Coronary artery (tissue), 2 donors: ENCODE measurements around the gene PCMT1.
A peak's percentile ranks its signal among the peaks of the same experiment; 100 is the strongest.

ENCODE experiments used
- DNase-seq: peaks from one replicate; pipeline ENCODE4 v3.0.0-alpha.2; 2017; ENCODE audit warnings: low spot score
- H3K27ac ChIP-seq, 2 donors: fragments of 200-600 bp; sonication (generic); one replicate each; pipeline ENCODE4 v1.5.1; 2016 to 2019
- H3K4me3 ChIP-seq: fragments of 200-600 bp; sonication (generic); 2 replicates; pipeline ENCODE4 v1.5.1; 2016; ENCODE audit warnings: mild to moderate bottlenecking, moderate library complexity
- TF ChIP-seq, protein P1 (sequence below): fragments of 200-600 bp; sonication (generic); IDR thresholded peaks from one replicate; pipeline ENCODE4 v1.5.1; 2019; ENCODE audit warnings: antibody characterized with exemption

The PCMT1 gene

DNA sequence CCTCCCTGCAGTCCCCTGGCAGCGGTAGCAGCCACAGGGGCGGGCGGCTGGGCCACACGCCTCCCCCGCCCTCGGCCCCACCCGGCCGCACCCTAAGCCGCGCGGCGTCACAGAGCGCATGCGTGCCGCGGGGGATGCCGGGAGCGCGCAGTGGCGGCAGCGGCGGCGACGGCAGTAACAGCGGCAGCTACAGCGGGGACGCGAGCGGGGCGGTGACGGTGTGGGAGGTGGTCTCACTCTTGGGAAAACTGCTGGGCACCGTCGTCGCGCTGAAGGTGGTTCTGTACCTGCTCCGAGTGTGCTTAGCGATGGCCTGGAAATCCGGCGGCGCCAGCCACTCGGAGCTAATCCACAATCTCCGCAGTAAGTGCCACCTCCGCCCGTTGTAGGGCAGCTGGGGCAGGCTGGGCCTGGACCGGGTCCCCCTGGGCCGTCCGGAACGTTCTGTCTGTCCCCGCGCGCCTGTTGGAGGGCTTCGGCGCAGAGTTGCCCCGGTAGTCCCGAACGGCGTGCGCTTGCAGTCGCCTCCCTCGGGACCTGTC, at the start of gene PCMT1:
PCMT1 (plus strand) TSS at position 148 of the 542 bp plus-strand sequence; CDS start at position 309, 161 bp downstream.
- Histone ChIP-seq H3K27ac (peak within 1 kb of the TSS; percentile 59 to 97), H3K4me3 (peak within 1 kb of the TSS; percentile 99)
- DNase-seq = peak; percentile 92
- TF ChIP-seq, protein P1, sequence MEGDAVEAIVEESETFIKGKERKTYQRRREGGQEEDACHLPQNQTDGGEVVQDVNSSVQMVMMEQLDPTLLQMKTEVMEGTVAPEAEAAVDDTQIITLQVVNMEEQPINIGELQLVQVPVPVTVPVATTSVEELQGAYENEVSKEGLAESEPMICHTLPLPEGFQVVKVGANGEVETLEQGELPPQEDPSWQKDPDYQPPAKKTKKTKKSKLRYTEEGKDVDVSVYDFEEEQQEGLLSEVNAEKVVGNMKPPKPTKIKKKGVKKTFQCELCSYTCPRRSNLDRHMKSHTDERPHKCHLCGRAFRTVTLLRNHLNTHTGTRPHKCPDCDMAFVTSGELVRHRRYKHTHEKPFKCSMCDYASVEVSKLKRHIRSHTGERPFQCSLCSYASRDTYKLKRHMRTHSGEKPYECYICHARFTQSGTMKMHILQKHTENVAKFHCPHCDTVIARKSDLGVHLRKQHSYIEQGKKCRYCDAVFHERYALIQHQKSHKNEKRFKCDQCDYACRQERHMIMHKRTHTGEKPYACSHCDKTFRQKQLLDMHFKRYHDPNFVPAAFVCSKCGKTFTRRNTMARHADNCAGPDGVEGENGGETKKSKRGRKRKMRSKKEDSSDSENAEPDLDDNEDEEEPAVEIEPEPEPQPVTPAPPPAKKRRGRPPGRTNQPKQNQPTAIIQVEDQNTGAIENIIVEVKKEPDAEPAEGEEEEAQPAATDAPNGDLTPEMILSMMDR = no peak

DNA sequence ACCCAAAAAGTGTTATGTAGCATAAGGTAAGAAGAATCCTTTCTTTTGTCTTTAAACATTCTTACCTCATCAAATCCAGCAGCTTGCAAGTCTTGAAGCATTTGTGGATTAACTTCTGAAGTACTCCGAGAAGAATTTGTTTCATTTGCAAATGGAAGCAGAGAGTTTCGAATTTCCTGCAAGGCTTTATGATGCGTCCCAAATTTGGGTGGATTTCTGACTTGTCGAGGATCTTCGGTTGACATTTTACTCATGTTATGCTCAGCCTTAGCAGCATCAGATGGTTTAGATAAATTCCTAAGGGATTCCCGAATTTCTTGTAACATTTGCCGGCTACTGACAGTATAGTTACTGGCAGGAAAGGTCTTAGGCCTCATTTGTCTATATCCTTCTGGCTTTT, 47.8 kb upstream of the PCMT1 start:
- TF ChIP-seq, protein P1 = no peak
- H3K4me3 ChIP-seq = no peak overlapping the region
- no peak overlapping the region for H3K27ac ChIP-seq
- DNase-seq = no peak

DNA sequence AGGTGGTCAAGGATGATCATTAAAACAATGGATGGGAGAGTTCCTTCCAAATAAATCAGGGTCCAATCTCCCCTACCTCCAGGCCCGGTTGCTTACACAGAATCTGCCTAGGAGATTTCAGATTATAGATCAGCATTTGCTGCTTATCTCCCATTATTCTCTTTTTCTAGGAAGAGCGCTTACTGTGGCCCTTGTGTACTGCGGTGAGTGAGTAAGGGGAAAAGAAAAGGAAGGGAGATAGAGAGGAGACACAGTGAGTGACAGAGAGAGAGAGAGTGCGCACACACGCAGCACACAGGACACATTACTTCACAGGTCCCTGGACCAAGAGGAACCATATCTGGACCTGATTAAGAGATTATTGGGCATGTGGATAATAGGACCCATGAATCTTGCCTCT, 37.8 kb upstream of the PCMT1 start:
- no peak for DNase-seq
- no peak overlapping the region for H3K4me3 ChIP-seq
- TF ChIP-seq, protein P1 = no peak
- no peak overlapping the region for H3K27ac ChIP-seq

DNA sequence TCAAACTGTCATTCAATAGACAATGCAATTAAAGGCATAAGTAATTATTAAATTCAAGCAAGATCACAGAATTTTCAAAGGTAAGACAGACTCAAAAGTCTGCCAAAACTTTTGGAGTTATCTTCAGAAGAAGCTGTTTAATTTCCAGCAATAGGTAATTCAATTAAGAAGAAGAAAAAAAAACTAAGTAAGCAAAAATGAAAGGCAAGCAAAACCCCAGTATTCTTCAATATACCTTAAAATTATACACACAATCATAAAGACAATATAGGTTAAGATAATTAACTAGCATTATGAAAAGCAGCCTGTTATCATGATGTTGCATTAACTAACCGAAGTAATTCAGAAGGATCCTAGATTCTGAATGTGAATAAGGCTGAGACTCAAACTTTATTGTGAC, 35.1 kb upstream of the PCMT1 start:
- TF ChIP-seq, protein P1 = no peak
- DNase-seq = no peak
- no peak overlapping the region for H3K4me3 ChIP-seq
- H3K27ac ChIP-seq = no peak overlapping the region

DNA sequence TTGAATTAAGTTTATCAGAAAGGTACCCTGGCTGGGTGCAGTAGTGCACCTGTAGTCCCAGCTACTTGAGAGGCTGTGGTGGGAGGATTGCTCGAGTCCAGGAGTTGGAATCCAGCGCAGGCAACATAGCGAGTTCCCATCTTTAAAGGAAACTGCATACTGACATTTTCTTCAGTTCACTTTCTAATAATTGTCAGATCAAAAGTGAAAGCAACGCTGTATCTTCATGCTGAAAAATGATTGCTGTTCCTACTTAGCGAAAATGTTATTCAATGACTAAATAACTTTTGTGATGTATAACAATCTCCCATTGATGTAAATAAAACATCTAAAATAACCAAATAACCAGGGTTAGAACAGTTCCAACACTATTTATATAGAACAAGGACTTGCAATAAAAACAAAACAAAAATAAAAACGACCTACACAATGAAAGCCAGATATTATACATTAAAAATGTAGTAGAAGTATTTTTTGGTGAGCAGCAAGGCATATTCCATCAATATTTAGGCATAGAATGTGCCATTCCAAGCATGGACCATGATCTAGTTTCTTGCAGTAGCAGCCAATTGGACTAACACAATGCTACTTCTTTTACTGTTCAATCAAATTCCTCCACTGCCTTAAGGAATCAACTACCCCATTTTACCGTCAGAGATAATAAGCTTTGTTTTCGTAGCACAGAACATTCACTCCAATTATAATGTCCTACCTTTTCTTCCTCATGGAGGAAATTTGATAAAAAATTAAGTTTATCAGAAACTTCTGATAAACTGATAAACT, 33.2 kb upstream of the PCMT1 start:
- TF ChIP-seq, protein P1 = no peak
- Histone ChIP-seq H3K27ac (peak overlapping the region; percentile 39 to 100), H3K4me3 (peak overlapping the region; percentile 100)
- DNase-seq = no peak

DNA sequence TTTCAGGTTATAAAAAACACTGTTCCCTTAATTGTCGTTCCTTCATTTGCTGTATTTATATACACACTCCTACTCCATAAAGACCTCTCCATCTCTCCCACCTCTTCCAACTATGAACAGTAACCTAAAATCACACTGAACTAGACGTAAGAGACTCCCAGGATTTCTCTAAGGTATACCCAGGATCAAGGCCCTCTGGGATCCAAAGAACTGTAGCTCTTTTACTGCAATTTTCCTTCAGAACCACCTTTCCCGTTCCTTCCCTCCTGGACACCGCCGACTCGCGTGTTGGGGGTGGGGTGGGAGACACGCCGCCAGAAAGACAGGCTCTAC, 32.3 kb upstream of the PCMT1 start:
- Histone ChIP-seq H3K4me3 (peak overlapping the region; percentile 100), H3K27ac (peak overlapping the region; percentile 100)
- TF ChIP-seq, protein P1 = no peak
- DNase-seq = no peak
